Astrocyte (in vitro differentiated cells and primary cell): ENCODE measurements around the gene ABL2.

Experiments used
- EZH2 ChIP-seq: IDR thresholded peaks from 2 replicates; pipeline ENCODE4 v1.6.1; 2012; ENCODE audit warnings: mild to moderate bottlenecking, low read length, inconsistent platforms; ENCODE audit not compliant: insufficient read depth
- TF ChIP-seq, protein P1 (sequence below): IDR thresholded peaks from 2 replicates; pipeline ENCODE4 v1.5.1; 2011; ENCODE audit warnings: low read depth, mild to moderate bottlenecking, inconsistent platforms, low read length, moderate library complexity; ENCODE audit not compliant: insufficient read depth

DNA sequence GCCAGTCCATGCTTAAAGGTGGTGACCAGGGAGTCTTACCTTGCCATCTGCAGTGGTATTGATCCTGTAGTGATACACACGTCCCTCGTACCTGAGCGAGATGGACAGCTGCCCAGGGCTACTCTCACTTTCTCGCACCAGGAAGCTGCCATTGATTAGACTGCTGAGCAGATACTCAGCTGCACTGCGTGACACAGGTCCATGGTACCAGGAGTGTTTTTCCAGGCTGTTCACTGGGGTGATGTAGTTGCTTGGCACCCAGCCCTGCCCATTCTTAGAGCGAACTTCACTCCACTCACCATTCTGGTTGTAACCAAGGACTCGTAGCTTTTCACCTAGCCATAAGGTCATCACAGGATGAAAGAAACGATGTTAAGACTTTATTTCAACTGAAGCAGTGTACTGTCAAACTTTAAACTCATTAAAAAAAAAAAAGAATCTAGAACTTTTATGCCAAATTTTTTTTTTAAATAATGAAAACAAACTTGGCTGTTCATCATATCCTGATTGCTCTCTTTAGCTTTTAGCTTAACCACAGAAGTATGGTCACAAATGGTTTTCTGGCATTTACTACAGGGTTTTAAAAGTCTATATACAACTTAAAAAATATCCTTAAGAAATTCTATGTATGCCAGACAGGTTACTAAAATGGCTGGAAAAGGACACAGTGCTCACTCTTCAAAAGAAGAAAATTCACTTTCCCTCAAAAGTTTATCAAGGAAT, 103.0 kb downstream of the ABL2 start:
- TF ChIP-seq, protein P1, sequence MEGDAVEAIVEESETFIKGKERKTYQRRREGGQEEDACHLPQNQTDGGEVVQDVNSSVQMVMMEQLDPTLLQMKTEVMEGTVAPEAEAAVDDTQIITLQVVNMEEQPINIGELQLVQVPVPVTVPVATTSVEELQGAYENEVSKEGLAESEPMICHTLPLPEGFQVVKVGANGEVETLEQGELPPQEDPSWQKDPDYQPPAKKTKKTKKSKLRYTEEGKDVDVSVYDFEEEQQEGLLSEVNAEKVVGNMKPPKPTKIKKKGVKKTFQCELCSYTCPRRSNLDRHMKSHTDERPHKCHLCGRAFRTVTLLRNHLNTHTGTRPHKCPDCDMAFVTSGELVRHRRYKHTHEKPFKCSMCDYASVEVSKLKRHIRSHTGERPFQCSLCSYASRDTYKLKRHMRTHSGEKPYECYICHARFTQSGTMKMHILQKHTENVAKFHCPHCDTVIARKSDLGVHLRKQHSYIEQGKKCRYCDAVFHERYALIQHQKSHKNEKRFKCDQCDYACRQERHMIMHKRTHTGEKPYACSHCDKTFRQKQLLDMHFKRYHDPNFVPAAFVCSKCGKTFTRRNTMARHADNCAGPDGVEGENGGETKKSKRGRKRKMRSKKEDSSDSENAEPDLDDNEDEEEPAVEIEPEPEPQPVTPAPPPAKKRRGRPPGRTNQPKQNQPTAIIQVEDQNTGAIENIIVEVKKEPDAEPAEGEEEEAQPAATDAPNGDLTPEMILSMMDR: no peak
- no peak for TF ChIP-seq EZH2
